Neutrophil (primary cell): ENCODE data around the gene POTEI.
"Not testable (repeated sequence)": the region's sequence is repeated elsewhere in the genome, so short reads cannot be mapped to it uniquely, and the experiment has no call there.

ENCODE experiments used
- H3K27ac ChIP-seq: fragments of 200-600 bp; sonication (generic); 2 replicates; pipeline ENCODE4 v1.5.1; 2016; ENCODE audit warnings: mild to moderate bottlenecking, moderate library complexity
- H3K27me3 ChIP-seq: fragments of 200-600 bp; sonication (generic); 2 replicates; pipeline ENCODE4 v1.6.0; 2016; ENCODE audit warnings: mild to moderate bottlenecking
- H3K36me3 ChIP-seq: fragments of 200-600 bp; sonication (generic); 2 replicates; pipeline ENCODE4 v1.5.1; 2017
- H3K4me1 ChIP-seq, 2 experiments: fragments of 200-600 bp in 1 of 2; sonication (generic) in 1 of 2; 1 replicate in 1 of 2; 2 replicates in 1 of 2; pipeline versions ENCODE4 v1.5.1 to v1.6.1; 2013 to 2016; ENCODE audit warnings: low read depth in 1 of 2, low read length in 1 of 2, mild to moderate bottlenecking in 1 of 2, moderate library complexity in 1 of 2; ENCODE audit not compliant: control insufficient read depth in 1 of 2, insufficient read depth in 1 of 2
- H3K4me3 ChIP-seq, 2 experiments: fragments of 200-600 bp in 1 of 2; sonication (generic) in 1 of 2; 1 replicate in 1 of 2; 2 replicates in 1 of 2; pipeline ENCODE4 v1.5.1; 2013 to 2016; ENCODE audit warnings: low read depth in 1 of 2, low read length in 1 of 2, mild to moderate bottlenecking in 1 of 2, moderate library complexity in 1 of 2
- H3K9me3 ChIP-seq: fragments of 200-600 bp; sonication (generic); 2 replicates; pipeline ENCODE4 v1.5.1; 2016

POTEI gene

DNA sequence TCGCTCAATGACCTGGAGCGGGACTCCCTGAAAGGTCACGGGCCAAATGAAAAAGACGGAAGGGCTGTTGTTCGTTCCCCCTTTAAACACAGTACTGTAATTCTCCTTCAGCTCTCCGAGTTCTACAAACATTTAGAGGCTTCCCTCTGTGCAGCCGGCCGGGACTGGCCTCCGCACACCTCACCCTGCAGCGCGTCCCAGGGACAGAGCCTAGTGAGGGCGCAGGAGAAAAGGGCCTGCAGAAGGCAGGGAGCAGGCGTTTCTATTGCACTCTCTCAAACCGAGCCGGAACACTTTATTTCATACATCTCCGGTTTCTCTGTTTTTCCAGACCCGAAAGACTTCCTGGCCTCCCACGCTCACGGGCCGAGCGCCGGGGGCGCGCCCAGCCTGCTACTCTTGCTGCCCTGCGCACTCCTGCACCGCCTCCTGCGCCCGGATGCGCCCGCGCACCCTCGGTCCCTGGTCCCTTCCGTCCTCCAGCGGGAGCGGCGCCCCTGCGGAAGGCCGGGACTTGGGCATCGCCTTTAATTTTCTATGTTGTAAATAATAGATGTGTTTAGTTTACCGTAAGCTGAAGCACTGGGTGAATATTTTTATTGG, 18.3 kb upstream of the POTEI start:
- not testable (repeated sequence) for H3K4me1 ChIP-seq, H3K9me3 ChIP-seq, H3K27me3 ChIP-seq, H3K36me3 ChIP-seq, H3K4me3 ChIP-seq, H3K27ac ChIP-seq

DNA sequence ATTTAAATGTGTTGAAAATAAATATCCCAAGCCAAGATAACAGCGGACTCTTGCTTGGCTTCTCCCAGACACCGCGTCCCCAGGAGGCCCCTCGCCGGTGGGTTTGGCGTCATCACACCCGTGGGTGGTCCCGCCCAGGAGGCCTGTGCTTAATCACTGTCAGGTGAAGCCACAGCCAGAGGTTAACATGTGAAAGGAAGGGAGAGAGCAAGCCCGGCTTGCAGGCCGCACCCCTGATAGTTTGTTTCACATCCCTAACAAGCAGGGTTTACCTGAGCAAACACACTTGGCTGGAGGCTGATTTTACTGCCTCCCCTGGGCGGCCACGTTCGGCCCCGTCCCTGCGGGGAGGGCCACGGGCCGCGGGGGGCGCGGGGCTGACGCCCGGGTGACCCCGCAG, 13.3 kb upstream of the POTEI start:
- not testable (repeated sequence) for H3K27me3 ChIP-seq, H3K36me3 ChIP-seq, H3K4me3 ChIP-seq, H3K27ac ChIP-seq, H3K4me1 ChIP-seq, H3K9me3 ChIP-seq

DNA sequence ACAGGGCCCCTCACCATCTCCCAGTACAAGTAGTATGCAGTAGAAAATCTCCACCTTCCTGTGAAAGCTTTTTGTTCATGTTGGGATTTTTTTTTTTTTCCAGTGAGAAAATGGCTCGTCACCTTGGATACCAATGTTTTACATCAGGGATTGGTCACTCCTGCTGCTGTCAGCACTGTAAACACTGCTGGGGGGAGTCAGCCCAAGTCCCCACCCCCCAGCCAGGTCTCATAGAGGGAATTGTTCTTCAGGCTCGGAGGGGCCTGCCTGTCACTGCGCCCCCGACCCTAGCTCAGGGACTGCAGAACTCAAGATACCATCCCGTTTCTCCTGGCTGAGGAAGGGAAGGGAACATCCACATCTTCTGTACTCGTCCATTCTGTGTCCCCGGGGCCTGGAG, 11.9 kb upstream of the POTEI start, which contains the start of gene CFC1B:
CFC1B (plus strand) TSS at position 231 of the 400 bp plus-strand sequence. CDS start 263 bp downstream, outside the sequence.
- not testable (repeated sequence) for H3K27ac ChIP-seq, H3K4me1 ChIP-seq, H3K27me3 ChIP-seq, H3K36me3 ChIP-seq, H3K9me3 ChIP-seq, H3K4me3 ChIP-seq

- H3K4me1 ChIP-seq, H3K4me3 ChIP-seq, H3K27me3 ChIP-seq, H3K27ac ChIP-seq, H3K36me3 ChIP-seq, H3K9me3 ChIP-seq: not testable (repeated sequence)
These were observed 9.5 kb upstream of the POTEI start for GRCh38 chr2:130518516-130519106.

GRCh38 chr2:130511747-130512451, 2.8 kb upstream of the POTEI start:
- H3K4me1 ChIP-seq, H3K27me3 ChIP-seq, H3K27ac ChIP-seq, H3K4me3 ChIP-seq, H3K36me3 ChIP-seq, H3K9me3 ChIP-seq: not testable (repeated sequence)

DNA sequence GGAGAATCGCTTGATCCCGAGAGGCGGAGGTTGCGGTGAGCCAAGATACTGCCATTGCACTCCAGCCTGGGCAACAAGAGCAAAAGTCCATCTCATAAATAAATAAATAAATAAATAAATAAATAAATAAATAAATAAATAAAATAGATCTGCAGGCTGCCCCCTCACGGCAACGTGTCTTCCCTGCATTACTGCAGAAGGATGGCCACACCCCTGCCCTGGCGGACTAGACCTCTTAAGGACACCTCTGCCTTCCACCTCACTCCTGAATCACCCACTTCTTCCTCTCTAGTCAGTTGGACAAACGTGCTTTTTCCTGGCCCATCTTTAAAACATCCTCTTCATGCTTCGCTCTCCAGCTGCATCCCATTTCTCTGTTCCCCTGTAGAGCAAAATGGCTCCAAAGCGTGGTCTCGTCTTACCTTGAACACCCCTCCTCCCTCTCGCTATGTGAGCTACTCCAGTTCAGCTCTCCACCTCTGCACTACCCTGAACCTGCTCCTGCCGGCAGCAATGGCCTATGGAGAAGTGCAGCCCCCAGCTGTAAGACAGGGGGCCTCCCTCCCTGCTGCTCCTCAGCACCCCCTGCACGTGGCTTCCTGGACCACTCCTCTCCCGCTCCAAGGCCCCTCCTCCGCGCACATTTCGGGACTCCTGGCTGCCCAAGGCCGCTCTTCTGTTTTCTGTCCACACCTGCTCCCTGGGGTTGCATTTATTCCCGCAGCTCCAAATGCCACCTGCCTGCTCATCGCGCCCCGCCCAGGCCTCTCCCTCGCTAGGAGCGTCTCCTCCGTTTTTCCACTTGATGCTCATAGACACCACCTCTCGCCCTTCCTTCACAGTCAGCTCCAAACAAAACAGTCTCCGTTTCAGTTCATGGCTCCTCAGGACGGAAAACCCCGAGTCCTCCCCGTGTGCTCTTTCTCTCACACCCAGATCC, 1.9 kb upstream of the POTEI start:
- H3K4me3 ChIP-seq, H3K9me3 ChIP-seq, H3K36me3 ChIP-seq, H3K27ac ChIP-seq, H3K27me3 ChIP-seq, H3K4me1 ChIP-seq: not testable (repeated sequence)

DNA sequence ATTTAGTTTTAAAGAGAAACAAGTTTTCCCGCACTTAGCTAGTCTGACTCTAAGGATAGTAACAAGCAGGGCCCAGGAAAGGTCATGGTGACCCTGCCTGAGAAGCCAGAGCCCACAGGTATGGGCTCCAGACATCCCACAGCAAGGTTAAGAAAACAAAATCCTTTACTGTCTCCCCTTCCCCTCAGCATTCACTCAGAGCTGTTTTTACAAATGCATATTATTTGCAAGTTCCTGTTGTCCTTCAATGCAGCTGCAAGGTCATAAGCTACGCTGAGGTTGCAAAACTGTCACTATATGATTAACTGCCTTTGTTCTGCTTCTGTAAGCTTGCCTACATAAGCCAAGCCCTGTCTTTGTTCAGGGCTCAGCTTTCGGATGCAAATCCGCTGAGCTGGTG, 18.1 kb downstream of the POTEI start:
- not testable (repeated sequence) for H3K36me3 ChIP-seq, H3K4me1 ChIP-seq, H3K4me3 ChIP-seq, H3K27me3 ChIP-seq, H3K9me3 ChIP-seq, H3K27ac ChIP-seq

DNA sequence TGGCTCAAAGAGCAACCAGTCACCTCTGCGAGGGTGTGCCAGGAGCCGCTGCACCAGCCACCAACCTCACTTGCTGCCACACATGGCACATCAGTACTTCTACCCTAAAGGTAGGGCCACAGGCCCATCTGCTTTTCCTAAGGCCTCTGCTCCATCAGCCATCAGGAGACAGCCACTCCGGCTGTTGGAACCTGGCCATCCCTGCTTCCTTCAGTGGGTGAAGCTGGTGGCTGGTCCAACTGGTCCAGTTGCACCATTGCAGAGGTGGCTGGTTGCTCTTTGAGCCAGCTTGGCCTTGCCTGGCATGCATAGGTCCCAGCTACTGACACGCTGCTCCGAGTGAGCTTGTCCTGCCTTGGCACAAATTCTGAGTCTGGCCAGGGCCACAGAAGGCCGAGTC, 53.7 kb downstream of the POTEI start:
- not testable (repeated sequence) for H3K27ac ChIP-seq, H3K4me3 ChIP-seq, H3K4me1 ChIP-seq, H3K27me3 ChIP-seq, H3K36me3 ChIP-seq, H3K9me3 ChIP-seq

- not testable (repeated sequence) for H3K4me3 ChIP-seq, H3K4me1 ChIP-seq, H3K27me3 ChIP-seq, H3K9me3 ChIP-seq, H3K27ac ChIP-seq, H3K36me3 ChIP-seq
These were observed 54.4 kb downstream of the POTEI start for GRCh38 chr2:130454712-130455083.

GRCh38 chr2:130453955-130454711, 55.0 kb downstream of the POTEI start:
- H3K4me3 ChIP-seq, H3K36me3 ChIP-seq, H3K27me3 ChIP-seq, H3K9me3 ChIP-seq, H3K27ac ChIP-seq, H3K4me1 ChIP-seq: not testable (repeated sequence)

DNA sequence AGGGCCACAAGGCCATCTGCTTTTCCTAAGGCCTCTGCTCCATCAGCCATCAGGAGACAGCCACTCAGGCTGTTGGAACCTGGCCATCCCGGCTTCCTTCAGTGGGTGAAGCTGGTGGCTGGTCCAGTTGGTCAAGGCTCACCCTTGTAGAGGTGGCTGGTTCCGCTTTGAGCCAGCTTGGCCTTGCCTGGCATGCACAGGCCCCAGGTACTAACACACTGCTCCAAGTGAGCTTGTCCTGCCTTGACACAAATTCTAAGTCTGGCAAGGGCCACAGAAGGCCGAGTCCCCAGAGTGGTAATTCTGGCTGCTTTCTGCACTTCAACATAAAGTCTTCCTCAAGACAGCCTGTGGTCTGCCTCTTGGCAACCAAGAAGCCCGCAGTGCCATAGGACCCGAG, 56.2 kb downstream of the POTEI start:
- H3K9me3 ChIP-seq, H3K4me1 ChIP-seq, H3K36me3 ChIP-seq, H3K4me3 ChIP-seq, H3K27me3 ChIP-seq, H3K27ac ChIP-seq: not testable (repeated sequence)

DNA sequence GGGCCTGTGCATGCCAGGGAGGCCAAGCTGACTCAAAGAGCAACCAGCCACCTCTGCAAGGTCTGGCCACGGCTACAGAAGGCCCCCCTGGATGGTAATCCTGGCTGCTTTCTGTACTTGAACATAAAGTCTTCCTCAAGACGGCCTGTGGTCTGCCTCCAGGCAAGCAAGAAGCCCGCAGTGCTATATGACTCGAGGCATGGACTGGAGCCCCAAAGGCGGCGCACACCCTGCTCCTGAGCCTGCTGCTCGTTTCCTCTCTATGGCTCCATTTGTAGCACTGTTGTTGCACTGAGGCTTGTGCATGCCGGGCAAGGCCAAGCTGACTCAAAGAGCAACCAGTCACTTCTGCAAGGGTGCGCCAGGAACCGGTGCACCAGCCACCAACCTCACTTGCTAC, 57.3 kb downstream of the POTEI start:
- not testable (repeated sequence) for H3K4me3 ChIP-seq, H3K9me3 ChIP-seq, H3K36me3 ChIP-seq, H3K4me1 ChIP-seq, H3K27ac ChIP-seq, H3K27me3 ChIP-seq

DNA sequence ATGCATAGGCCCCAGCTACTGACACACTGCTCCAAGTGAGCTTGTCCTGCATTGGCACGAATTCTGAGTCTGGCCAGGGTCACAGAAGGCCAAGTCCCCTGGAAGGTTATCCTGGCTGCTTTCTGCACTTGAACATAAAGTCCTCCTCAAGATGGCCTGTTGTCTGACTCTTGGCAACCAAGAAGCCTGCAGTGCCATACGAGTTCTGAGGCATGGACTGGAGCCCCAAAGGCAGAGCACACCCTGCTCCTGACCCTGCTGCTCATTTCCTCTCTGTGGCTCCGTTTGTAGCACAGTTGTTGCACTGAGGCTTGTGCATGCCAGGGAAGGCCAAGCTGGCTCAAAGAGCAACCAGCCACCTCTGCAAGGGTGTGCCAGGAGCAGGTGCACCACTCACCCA, 57.9 kb downstream of the POTEI start:
- not testable (repeated sequence) for H3K27ac ChIP-seq, H3K4me1 ChIP-seq, H3K9me3 ChIP-seq, H3K27me3 ChIP-seq, H3K36me3 ChIP-seq, H3K4me3 ChIP-seq
